HG03521 (cell line): Measurements from ENCODE around the gene GBF1.

Source experiments
- ATAC-seq: cut with Tn5 transposase; IDR thresholded peaks from one replicate; pipeline ENCODE4 v1.9.1; 2021; ENCODE audit warnings: mild to moderate bottlenecking, moderate library complexity; ENCODE audit not compliant: unreplicated experiment

Gene GBF1

GRCh38 chr10:102335184-102335583, 89.9 kb downstream of the GBF1 start:
- ATAC-seq = no peak

GRCh38 chr10:102341038-102341688, 95.8 kb downstream of the GBF1 start:
- no peak for ATAC-seq

- no peak for ATAC-seq
Measured at GRCh38 chr10:102342458-102342857, 97.1 kb downstream of the GBF1 start.

GRCh38 chr10:102342958-102343357, 97.6 kb downstream of the GBF1 start:
- no peak for ATAC-seq

GRCh38 chr10:102344067-102344466, 98.7 kb downstream of the GBF1 start:
- ATAC-seq = no peak

- no peak for ATAC-seq
Measured at GRCh38 chr10:102347236-102347828, 102.0 kb downstream of the GBF1 start.

- ATAC-seq = no peak
Measured at GRCh38 chr10:102352066-102352715, 106.9 kb downstream of the GBF1 start.

GRCh38 chr10:102354451-102354850, 109.1 kb downstream of the GBF1 start:
- ATAC-seq = no peak

- no peak for ATAC-seq
Measured at GRCh38 chr10:102358712-102359382, 113.5 kb downstream of the GBF1 start.

- ATAC-seq = no peak
Measured at GRCh38 chr10:102367441-102367840, 122.1 kb downstream of the GBF1 start.

- no peak for ATAC-seq
Measured at GRCh38 chr10:102368077-102368476, 122.7 kb downstream of the GBF1 start.

GRCh38 chr10:102371295-102371694, 126.0 kb downstream of the GBF1 start:
- no peak for ATAC-seq

- ATAC-seq = no peak
Measured at GRCh38 chr10:102375250-102375649, 129.9 kb downstream of the GBF1 start.

GRCh38 chr10:102375867-102376266, 130.5 kb downstream of the GBF1 start:
- ATAC-seq = no peak

GRCh38 chr10:102376901-102377300, 131.6 kb downstream of the GBF1 start:
- no peak for ATAC-seq

GRCh38 chr10:102379383-102379782, 134.1 kb downstream of the GBF1 start:
- no peak for ATAC-seq

- ATAC-seq = no peak
Measured at GRCh38 chr10:102381983-102382382, 136.7 kb downstream of the GBF1 start.

- no peak for ATAC-seq
Measured at GRCh38 chr10:102382871-102383270, 137.5 kb downstream of the GBF1 start.

GRCh38 chr10:102384053-102384452, 138.7 kb downstream of the GBF1 start:
- no peak for ATAC-seq

- no peak for ATAC-seq
Measured at GRCh38 chr10:102384606-102385429, 139.5 kb downstream of the GBF1 start.

- ATAC-seq = no peak
Measured at GRCh38 chr10:102389894-102390293, 144.6 kb downstream of the GBF1 start.
